ENCODE measurements around the gene IGFALS. TPM values are rescaled to one million over a fixed set of nuclear protein-coding genes. Genes with fewer than 3 reads are reported as not detected.

The IGFALS gene
- total RNA-seq = under 1 TPM; 0.32 to 0.44 (median 0.33) TPM

- intact Hi-C loops (cut with DNase I; ENCODE audit: low total_unique reads) = no loop called here
- TF ChIP-seq, protein P1, sequence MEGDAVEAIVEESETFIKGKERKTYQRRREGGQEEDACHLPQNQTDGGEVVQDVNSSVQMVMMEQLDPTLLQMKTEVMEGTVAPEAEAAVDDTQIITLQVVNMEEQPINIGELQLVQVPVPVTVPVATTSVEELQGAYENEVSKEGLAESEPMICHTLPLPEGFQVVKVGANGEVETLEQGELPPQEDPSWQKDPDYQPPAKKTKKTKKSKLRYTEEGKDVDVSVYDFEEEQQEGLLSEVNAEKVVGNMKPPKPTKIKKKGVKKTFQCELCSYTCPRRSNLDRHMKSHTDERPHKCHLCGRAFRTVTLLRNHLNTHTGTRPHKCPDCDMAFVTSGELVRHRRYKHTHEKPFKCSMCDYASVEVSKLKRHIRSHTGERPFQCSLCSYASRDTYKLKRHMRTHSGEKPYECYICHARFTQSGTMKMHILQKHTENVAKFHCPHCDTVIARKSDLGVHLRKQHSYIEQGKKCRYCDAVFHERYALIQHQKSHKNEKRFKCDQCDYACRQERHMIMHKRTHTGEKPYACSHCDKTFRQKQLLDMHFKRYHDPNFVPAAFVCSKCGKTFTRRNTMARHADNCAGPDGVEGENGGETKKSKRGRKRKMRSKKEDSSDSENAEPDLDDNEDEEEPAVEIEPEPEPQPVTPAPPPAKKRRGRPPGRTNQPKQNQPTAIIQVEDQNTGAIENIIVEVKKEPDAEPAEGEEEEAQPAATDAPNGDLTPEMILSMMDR (IDR thresholded peaks at IDR 0.05) = no peak
- TF ChIP-seq POLR2A (IDR thresholded peaks at IDR 0.05) (no peak), POLR2AphosphoS5 (IDR thresholded peaks at IDR 0.05) (no peak)
- peaks cover 0 to 5% of the 10 kb centered on the region in 2 donors for H3K9me3 ChIP-seq
- no peak within 1 kb of the TSS for H3K27ac ChIP-seq
- DNase-seq (ENCODE audit: low spot score in 2 of 2) = no peak
- peak within 1 kb of the TSS in 1 of 3 donors; percentile 23 for H3K4me3 ChIP-seq
- no peaks in the 10 kb centered on the region for H3K27me3 ChIP-seq
- no peaks in the 10 kb centered on the region for H3K36me3 ChIP-seq
- peaks cover 0 to 13% of the 10 kb centered on the region in 2 donors for H3K4me1 ChIP-seq
These were observed at the start of gene IGFALS for GRCh38 chr16:1793578-1794220. IGFALS (minus strand) TSS chr16:1793705; CDS start chr16:1793652, 53 bp downstream.

- H3K27ac ChIP-seq = no peak overlapping the region
- intact Hi-C loops (cut with DNase I; ENCODE audit: low total_unique reads) = no loop called here
- no peak overlapping the region for H3K4me3 ChIP-seq
- TF ChIP-seq, protein P1 (IDR thresholded peaks at IDR 0.05) = no peak
- TF ChIP-seq POLR2AphosphoS5 (IDR thresholded peaks at IDR 0.05) (no peak), POLR2A (IDR thresholded peaks at IDR 0.05) (no peak)
- H3K9me3 ChIP-seq = no peaks in the 10 kb centered on the region
- no peaks in the 10 kb centered on the region for H3K4me1 ChIP-seq
- H3K27me3 ChIP-seq = no peaks in the 10 kb centered on the region
- no peak for DNase-seq (ENCODE audit: low spot score in 2 of 2)
- no peaks in the 10 kb centered on the region for H3K36me3 ChIP-seq
These were observed 46.0 kb upstream of the IGFALS start for GRCh38 chr16:1839554-1839953.

GRCh38 chr16:1834096-1834495 is 40.6 kb upstream of the IGFALS start:
- no peak overlapping the region for H3K4me3 ChIP-seq
- no peaks in the 10 kb centered on the region for H3K36me3 ChIP-seq
- H3K9me3 ChIP-seq = no peaks in the 10 kb centered on the region
- no peak for DNase-seq (ENCODE audit: low spot score in 2 of 2)
- H3K4me1 ChIP-seq = peaks cover 0 to under 1% of the 10 kb centered on the region in 2 donors
- no peak for TF ChIP-seq POLR2AphosphoS5 (IDR thresholded peaks at IDR 0.05)
- TF ChIP-seq, protein P1 (IDR thresholded peaks at IDR 0.05) = no peak
- TF ChIP-seq POLR2A (IDR thresholded peaks at IDR 0.05) = no peak
- H3K27me3 ChIP-seq = no peaks in the 10 kb centered on the region
- intact Hi-C loops (cut with DNase I; ENCODE audit: low total_unique reads) = no loop called here
- no peak overlapping the region for H3K27ac ChIP-seq

DNA sequence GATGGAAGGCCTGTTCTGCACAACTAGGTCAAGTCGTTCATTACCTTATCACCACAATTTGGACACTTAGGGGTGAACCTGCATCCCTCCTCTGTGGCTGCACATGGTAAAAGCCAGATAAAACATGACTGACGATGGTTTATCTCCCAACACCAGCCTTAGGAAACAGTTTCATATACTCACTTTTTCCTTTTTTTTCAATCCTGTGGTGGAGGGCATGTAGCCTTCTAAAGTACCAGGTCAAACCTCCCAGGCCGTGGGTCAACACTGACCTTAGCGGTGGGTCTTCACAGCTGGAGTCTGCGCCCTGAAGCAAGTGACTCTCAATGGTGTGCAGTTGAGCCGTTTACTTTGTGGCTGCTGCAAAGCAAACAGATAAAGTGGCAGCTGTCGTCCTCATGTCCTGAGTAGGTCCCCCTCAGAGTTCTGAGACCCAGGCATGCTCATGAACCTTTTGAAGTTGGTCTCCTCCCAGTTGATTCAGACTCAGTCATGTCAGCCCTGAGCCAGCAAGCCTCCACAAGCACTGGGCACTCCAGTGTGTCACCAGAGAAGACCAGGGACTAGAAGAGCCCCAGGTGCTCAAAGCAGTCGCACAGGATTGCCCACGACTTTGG is 39.4 kb upstream of the IGFALS start:
- no peaks in the 10 kb centered on the region for H3K27me3 ChIP-seq
- no peak overlapping the region for H3K27ac ChIP-seq
- H3K4me1 ChIP-seq = peaks cover 0 to 9% of the 10 kb centered on the region in 2 donors
- DNase-seq (ENCODE audit: low spot score in 2 of 2) = no peak
- intact Hi-C loops (cut with DNase I; ENCODE audit: low total_unique reads) = no loop called here
- H3K9me3 ChIP-seq = no peaks in the 10 kb centered on the region
- no peak for TF ChIP-seq POLR2AphosphoS5 (IDR thresholded peaks at IDR 0.05)
- TF ChIP-seq POLR2A (IDR thresholded peaks at IDR 0.05) = no peak
- TF ChIP-seq, protein P1 (IDR thresholded peaks at IDR 0.05) = no peak
- no peak overlapping the region for H3K4me3 ChIP-seq
- no peaks in the 10 kb centered on the region for H3K36me3 ChIP-seq

Measured in breast epithelium (tissue), 4 donors.